Nephron progenitor cell (in vitro differentiated cells): Measurements from ENCODE around the gene SEC61A2.
A peak's percentile ranks its signal among the peaks of the same experiment; 100 is the strongest.

Source experiments
- DNase-seq: peaks from one replicate; pipeline ENCODE4 v3.0.0; 2021
- H3K27ac Mint-ChIP-seq: 2 replicates; pipeline ENCODE4 v1.8.0; 2021; ENCODE audit warnings: mild to moderate bottlenecking, moderate library complexity, mixed read lengths
- H3K27me3 Mint-ChIP-seq: 2 replicates; pipeline ENCODE4 v1.8.0; 2021; ENCODE audit warnings: mild to moderate bottlenecking, low read depth, mixed read lengths; ENCODE audit not compliant: poor library complexity
- H3K36me3 Mint-ChIP-seq: 2 replicates; pipeline ENCODE4 v1.8.0; 2021; ENCODE audit warnings: low read depth, mixed read lengths
- H3K4me1 Mint-ChIP-seq: 2 replicates; pipeline ENCODE4 v1.8.0; 2021; ENCODE audit warnings: mixed read lengths
- H3K4me3 Mint-ChIP-seq: 2 replicates; pipeline ENCODE4 v1.8.0; 2021; ENCODE audit warnings: mild to moderate bottlenecking, moderate library complexity, mixed read lengths
- H3K9me3 Mint-ChIP-seq: 2 replicates; pipeline ENCODE4 v1.8.0; 2021; ENCODE audit warnings: mild to moderate bottlenecking, moderate library complexity, mixed read lengths
- TF ChIP-seq, protein P1 (sequence below): fragments of 200-600 bp; sonication (generic); IDR thresholded peaks from 2 replicates; pipeline ENCODE4 v1.5.0; 2021; ENCODE audit warnings: antibody characterized with exemption

SEC61A2 gene

DNA sequence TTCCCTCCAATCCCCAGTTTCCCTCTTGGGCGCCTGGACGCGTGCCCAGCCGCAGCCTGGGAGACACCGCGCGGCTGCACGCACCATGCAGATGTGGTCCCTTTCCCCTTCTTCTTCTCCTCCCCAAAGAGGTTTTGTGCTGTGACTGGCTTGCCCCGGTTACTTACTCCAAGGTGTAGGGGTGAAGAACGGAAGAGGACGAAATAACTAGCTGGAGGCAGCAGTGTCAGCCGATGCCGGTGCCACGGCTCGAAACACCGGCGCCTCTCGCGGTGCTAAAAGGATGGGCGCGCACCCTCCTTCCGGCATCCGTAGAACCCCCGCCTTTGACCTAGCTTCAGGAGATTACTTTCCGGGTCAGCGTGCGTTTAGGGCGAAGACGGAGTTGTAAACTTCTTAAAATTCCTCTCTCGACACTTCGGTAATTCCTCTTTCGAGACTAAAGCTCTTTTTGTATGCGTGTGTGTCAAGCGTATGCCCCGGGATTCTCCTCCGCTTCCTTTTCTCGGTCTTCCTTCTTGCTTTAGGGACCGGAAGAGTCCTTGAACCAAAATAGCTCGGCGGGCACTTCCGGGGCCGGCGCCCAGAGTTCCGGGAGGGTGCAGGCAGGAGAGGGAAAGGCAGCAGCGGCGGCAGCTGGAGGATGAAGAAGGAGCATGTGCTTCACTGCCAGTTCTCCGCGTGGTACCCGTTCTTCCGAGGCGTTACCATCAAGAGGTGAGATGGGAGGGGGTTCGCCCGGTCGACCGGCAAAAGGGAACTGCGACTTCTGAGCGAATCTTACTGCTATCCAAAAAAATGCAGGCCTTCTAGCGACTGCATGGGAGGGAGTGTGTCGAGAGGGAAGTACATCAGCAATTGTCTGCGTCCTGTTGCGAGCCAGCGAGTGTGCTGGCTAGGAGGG, 66.4 kb downstream of the SEC61A2 start, which contains the start of the genes CDC123 and NUDT5:
CDC123 (plus strand) TSS at position 586 of the 904 bp plus-strand sequence; CDS start at position 644, 58 bp downstream.
NUDT5 (minus strand) TSS at position 289 of the 904 bp plus-strand sequence. CDS start 9,600 bp downstream, outside the sequence.
- Mint-ChIP-seq H3K27me3 (no peaks in the 10 kb centered on the region), H3K36me3 (peaks cover 17% of the 10 kb centered on the region), H3K4me1 (peaks cover 46% of the 10 kb centered on the region), H3K4me3 (peak within 1 kb of the TSS; percentile 97), H3K9me3 (no peaks in the 10 kb centered on the region), H3K27ac (peak within 1 kb of the TSS; percentile 97)
- peak; percentile 80 for DNase-seq
- TF ChIP-seq, protein P1, sequence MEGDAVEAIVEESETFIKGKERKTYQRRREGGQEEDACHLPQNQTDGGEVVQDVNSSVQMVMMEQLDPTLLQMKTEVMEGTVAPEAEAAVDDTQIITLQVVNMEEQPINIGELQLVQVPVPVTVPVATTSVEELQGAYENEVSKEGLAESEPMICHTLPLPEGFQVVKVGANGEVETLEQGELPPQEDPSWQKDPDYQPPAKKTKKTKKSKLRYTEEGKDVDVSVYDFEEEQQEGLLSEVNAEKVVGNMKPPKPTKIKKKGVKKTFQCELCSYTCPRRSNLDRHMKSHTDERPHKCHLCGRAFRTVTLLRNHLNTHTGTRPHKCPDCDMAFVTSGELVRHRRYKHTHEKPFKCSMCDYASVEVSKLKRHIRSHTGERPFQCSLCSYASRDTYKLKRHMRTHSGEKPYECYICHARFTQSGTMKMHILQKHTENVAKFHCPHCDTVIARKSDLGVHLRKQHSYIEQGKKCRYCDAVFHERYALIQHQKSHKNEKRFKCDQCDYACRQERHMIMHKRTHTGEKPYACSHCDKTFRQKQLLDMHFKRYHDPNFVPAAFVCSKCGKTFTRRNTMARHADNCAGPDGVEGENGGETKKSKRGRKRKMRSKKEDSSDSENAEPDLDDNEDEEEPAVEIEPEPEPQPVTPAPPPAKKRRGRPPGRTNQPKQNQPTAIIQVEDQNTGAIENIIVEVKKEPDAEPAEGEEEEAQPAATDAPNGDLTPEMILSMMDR = no peak

GRCh38 chr10:12196531-12197211, 67.2 kb downstream of the SEC61A2 start:
- peak overlapping the region; percentile 97 for H3K4me3 Mint-ChIP-seq
- DNase-seq = no peak
- H3K36me3 Mint-ChIP-seq = peaks cover 25% of the 10 kb centered on the region
- no peaks in the 10 kb centered on the region for H3K9me3 Mint-ChIP-seq
- peaks cover 53% of the 10 kb centered on the region for H3K4me1 Mint-ChIP-seq
- TF ChIP-seq, protein P1 = no peak
- H3K27ac Mint-ChIP-seq = peak overlapping the region; percentile 97
- no peaks in the 10 kb centered on the region for H3K27me3 Mint-ChIP-seq

GRCh38 chr10:12198156-12198555, 68.7 kb downstream of the SEC61A2 start:
- H3K4me1 Mint-ChIP-seq = peaks cover 44% of the 10 kb centered on the region
- H3K9me3 Mint-ChIP-seq = no peaks in the 10 kb centered on the region
- peak overlapping the region; percentile 50 for H3K4me3 Mint-ChIP-seq
- no peaks in the 10 kb centered on the region for H3K27me3 Mint-ChIP-seq
- TF ChIP-seq, protein P1 = no peak
- no peak overlapping the region for H3K27ac Mint-ChIP-seq
- peaks cover 40% of the 10 kb centered on the region for H3K36me3 Mint-ChIP-seq
- DNase-seq = no peak

DNA sequence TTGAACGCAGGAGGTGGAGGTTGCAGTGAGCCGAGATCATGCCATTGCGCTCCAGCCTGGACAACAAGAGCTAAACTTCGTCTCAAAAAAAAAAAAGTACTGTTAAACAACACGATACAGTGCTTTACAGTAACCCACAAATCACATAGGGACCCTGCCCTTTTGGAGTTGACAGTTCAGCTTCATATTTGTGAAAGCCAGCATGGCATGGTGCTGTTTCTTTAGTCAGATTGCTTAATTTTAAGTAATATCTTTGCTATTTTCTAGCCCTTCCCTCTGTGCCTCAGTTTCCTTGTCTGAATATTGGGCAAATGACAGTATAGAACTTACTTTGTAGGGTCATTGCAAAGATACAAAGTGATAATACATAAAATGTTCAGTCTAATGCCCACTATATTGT, 71.4 kb downstream of the SEC61A2 start:
- H3K27ac Mint-ChIP-seq = no peak overlapping the region
- H3K27me3 Mint-ChIP-seq = no peaks in the 10 kb centered on the region
- H3K4me3 Mint-ChIP-seq = no peak overlapping the region
- TF ChIP-seq, protein P1 = no peak
- peaks cover 3% of the 10 kb centered on the region for H3K9me3 Mint-ChIP-seq
- peaks cover 66% of the 10 kb centered on the region for H3K36me3 Mint-ChIP-seq
- H3K4me1 Mint-ChIP-seq = peaks cover 29% of the 10 kb centered on the region
- DNase-seq = no peak

DNA sequence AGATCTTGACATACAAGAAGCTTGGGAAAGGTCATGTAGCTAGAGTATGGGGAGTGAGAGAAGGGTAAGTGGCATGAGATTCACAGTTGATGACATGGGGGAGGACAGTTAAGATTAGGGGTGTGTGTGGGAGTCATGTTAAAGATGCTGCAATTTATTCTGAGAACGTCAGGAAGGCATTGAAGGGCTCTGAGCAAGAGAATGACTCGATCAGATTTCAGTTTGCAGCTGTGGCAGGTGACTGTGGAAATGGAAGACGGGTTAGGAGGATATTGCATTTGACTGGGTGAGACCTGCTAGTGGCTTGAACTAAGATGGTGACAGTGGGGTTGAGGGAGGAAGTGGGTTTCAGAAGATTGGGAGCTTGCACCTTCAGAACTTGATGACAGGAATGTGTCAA, 72.1 kb downstream of the SEC61A2 start:
- Mint-ChIP-seq H3K27me3 (no peaks in the 10 kb centered on the region), H3K36me3 (peaks cover 69% of the 10 kb centered on the region), H3K4me1 (peaks cover 24% of the 10 kb centered on the region), H3K9me3 (peaks cover 7% of the 10 kb centered on the region), H3K4me3 (no peak overlapping the region), H3K27ac (peak overlapping the region; percentile 33)
- no peak for DNase-seq
- TF ChIP-seq, protein P1 = no peak
